ENCODE results near the gene TM7SF2.
A peak's percentile ranks its signal among the peaks of the same experiment; 100 is the strongest.

TM7SF2 gene

DNA sequence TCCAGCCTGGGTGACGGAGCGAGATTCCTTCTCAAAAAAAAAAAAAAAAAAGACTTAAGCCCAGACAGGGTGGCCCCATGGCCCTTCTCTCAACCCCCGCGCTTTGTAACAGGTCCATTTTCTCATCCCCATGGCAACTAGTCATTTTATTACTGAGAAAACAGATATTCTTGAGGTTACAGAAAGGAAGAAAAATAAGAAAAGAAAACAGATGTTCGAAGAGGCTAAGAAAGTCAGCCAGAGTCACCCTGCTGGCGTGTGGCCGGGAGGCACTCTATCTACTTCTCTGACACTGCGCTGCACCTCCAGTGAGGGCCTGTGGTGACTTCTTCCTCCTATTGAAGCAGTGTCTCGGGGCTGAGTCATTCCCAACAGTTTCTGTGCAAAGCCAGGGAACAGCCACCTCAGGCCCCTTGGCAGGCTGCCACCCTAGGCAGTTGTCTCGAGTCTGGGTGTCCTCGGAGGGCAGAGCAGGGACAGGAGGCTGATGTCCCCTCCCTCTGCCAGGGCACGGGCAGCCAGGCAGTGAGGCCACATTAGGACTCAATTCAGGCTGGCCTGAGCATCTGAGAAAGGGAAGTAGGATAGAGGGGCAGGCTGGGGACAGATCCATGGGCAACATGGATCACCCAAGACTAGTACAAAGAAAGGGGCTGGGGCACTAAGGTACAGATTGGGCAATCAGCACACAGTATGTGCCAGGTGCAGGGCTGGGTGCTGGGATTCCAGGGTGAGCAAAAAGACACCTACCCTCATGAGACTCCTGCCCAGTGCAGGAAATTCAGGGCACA, 39.0 kb downstream of the TM7SF2 start:
- Mint-ChIP-seq H3K36me3 (ENCODE audit: low read depth) (no peaks in the 10 kb centered on the region), H3K27ac (peak overlapping the region; percentile 93), H3K9me3 (no peaks in the 10 kb centered on the region), H3K27me3 (no peaks in the 10 kb centered on the region), H3K4me3 (peak overlapping the region; percentile 60), H3K4me1 (ENCODE audit: low read depth) (peaks cover 40% of the 10 kb centered on the region)
- intact Hi-C loops (cut with micrococcal nuclease), result loop anchor here (2.0 kb wide), 2 partner anchors 16 to 30 kb away; partner anchors contain the start of genes CAPN1 and SYVN1

DNA sequence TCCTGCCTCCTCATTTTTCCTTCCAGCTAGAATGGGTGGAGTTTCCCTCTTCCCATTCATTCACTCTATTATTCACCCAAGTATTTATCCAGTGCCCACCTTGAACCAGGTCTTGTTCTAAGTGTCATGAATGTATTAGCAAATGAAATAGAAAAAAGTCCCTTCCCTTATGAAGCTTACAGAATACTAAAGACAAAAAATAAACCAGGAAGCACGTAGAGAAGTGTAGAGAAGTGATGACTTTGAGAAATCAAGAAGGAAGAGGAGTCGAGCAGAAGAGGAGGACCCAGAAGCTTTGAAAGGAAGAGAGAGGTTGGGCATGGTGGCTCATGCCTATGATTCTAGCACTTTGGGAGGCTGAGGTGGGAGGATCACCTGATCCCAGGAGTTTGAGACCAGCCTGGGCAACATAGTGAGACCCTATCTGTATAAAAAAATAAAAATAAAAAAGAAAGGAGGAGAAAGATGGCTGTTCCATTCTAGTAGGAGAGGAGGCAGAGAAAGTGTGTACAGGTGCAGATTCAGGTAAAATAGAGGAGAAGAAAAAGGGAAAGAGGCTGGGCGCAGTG, 39.7 kb downstream of the TM7SF2 start:
- Mint-ChIP-seq H3K27ac (peak overlapping the region; percentile 93), H3K4me1 (ENCODE audit: low read depth) (peaks cover 40% of the 10 kb centered on the region), H3K9me3 (no peaks in the 10 kb centered on the region), H3K36me3 (ENCODE audit: low read depth) (no peaks in the 10 kb centered on the region), H3K4me3 (peak overlapping the region; percentile 60), H3K27me3 (no peaks in the 10 kb centered on the region)
- intact Hi-C loops (cut with micrococcal nuclease), result loop anchor here (2.0 kb wide), 2 partner anchors 17 to 29 kb away; partner anchors contain the start of genes CAPN1 and SYVN1

DNA sequence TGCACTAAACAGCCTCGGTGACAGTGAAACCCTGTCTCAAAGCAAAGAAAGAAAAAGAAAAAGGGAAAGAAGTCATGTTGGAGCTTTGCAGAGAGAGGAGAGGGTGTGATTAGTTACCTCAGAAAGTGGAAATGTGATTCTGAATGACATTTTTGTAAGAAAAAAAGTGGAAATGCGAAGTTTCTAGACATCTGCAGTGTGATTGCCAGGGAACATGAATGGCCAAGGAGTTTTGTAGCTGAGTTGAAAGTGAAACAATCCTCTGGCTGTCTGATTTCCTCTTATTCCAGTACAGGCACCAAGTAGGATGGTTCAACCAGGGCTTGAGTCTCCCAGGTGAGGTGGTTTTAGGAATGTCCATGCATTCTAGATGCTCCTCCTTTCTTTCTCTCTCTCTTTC, 40.5 kb downstream of the TM7SF2 start:
- intact Hi-C loops (cut with micrococcal nuclease), result no loop called here
- H3K27ac Mint-ChIP-seq, result peak overlapping the region; percentile 93
- no peaks in the 10 kb centered on the region for H3K36me3 Mint-ChIP-seq (ENCODE audit: low read depth)
- H3K4me3 Mint-ChIP-seq, result peak overlapping the region; percentile 52
- H3K27me3 Mint-ChIP-seq, result no peaks in the 10 kb centered on the region
- peaks cover 46% of the 10 kb centered on the region for H3K4me1 Mint-ChIP-seq (ENCODE audit: low read depth)
- H3K9me3 Mint-ChIP-seq, result no peaks in the 10 kb centered on the region

DNA sequence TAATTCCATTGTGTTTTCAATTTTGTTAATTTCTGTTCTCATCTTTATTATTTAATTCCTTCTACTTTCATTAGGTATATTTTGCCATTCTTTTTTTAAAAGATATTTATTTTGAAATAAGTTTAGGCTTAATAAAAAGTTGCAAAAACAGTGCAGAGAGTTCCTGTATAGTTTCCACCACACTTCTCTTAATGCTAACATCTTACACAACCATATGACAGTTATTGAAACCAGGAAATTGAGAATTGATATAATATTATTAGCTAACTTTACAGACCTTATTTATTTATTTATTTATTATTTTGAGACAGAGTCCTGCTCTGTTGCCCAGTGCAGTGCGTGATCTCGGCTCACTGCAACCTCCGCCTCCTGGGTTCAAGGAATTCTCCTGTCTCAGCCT, 44.6 kb downstream of the TM7SF2 start:
- intact Hi-C loops (cut with micrococcal nuclease), result no loop called here
- no peak overlapping the region for H3K27ac Mint-ChIP-seq

DNA sequence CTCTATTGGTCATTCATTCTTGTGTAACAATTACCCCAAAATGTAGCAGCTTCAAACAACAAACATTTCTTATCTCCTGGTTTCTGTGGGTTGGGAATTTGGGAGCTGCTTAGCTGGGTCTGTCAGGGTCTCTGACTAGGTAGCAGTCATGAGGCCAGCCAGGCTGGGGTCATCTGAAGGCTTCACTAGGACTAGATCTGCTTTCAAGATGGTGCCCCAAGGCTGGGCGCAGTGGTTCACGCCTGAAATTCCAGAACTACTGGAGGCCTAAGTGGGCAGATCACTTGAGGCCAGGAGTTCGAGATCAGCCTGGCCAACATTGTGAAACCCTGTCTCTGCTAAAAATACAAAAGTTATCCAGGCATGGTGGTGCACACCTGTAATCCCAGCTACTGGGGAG, 45.3 kb downstream of the TM7SF2 start:
- H3K36me3 Mint-ChIP-seq (ENCODE audit: low read depth), result no peaks in the 10 kb centered on the region
- intact Hi-C loops (cut with micrococcal nuclease), result no loop called here
- peak overlapping the region; percentile 63 for H3K27ac Mint-ChIP-seq
- peaks cover 26% of the 10 kb centered on the region for H3K4me1 Mint-ChIP-seq (ENCODE audit: low read depth)
- H3K27me3 Mint-ChIP-seq, result no peaks in the 10 kb centered on the region
- H3K4me3 Mint-ChIP-seq, result no peak overlapping the region
- H3K9me3 Mint-ChIP-seq, result no peaks in the 10 kb centered on the region

More for the DNA sequence above, 44.6 kb downstream of the TM7SF2 start:
- Mint-ChIP-seq H3K36me3 (ENCODE audit: low read depth) (no peaks in the 10 kb centered on the region), H3K4me3 (no peak overlapping the region), H3K9me3 (no peaks in the 10 kb centered on the region), H3K27me3 (no peaks in the 10 kb centered on the region), H3K4me1 (ENCODE audit: low read depth) (peaks cover 32% of the 10 kb centered on the region)

DNA sequence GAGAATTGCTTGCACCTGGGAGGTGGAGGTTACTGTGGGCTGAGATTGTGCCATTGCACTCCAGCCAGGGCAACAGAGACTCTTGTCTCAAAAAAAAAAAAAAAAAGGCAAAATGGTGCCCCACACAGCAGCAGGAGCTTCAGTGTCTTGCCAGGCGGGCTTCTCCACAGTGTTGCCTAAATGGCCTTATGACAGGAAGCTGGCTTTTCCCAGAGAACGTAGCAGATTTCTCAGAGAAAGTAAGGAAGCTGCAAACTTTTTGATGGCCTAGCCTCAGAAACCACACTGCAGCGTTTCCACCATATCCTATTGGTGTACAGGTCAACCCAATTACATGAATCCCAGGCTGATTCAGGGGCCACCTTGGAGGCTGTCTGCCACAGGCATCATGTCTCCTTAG, 45.7 kb downstream of the TM7SF2 start:
- H3K27ac Mint-ChIP-seq, result peak overlapping the region; percentile 63
- no peaks in the 10 kb centered on the region for H3K9me3 Mint-ChIP-seq
- H3K27me3 Mint-ChIP-seq, result no peaks in the 10 kb centered on the region
- no peak overlapping the region for H3K4me3 Mint-ChIP-seq
- H3K36me3 Mint-ChIP-seq (ENCODE audit: low read depth), result no peaks in the 10 kb centered on the region
- peaks cover 22% of the 10 kb centered on the region for H3K4me1 Mint-ChIP-seq (ENCODE audit: low read depth)
- intact Hi-C loops (cut with micrococcal nuclease), result no loop called here

DNA sequence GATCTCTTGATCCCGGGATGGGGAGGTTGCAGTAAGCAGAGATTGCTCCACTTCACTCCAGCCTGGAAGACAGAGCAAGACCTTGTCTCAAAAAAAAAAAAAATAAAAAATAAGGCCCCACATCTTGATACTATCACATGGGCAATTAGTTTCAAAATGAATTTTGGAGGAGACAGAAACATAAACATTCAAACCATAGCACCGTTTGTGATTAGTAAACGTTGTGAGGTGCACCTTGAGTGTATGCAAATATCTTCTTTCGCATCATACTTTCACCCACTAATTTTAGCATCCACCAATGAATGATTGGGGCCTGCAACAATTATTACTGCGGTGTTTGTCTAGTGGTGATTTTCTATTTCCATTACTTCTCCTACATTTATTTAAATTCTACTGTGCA, 47.3 kb downstream of the TM7SF2 start:
- H3K36me3 Mint-ChIP-seq (ENCODE audit: low read depth), result no peaks in the 10 kb centered on the region
- intact Hi-C loops (cut with micrococcal nuclease), result no loop called here
- no peak overlapping the region for H3K4me3 Mint-ChIP-seq
- no peaks in the 10 kb centered on the region for H3K27me3 Mint-ChIP-seq
- H3K27ac Mint-ChIP-seq, result no peak overlapping the region
- no peaks in the 10 kb centered on the region for H3K9me3 Mint-ChIP-seq
- H3K4me1 Mint-ChIP-seq (ENCODE audit: low read depth), result peaks cover 11% of the 10 kb centered on the region

DNA sequence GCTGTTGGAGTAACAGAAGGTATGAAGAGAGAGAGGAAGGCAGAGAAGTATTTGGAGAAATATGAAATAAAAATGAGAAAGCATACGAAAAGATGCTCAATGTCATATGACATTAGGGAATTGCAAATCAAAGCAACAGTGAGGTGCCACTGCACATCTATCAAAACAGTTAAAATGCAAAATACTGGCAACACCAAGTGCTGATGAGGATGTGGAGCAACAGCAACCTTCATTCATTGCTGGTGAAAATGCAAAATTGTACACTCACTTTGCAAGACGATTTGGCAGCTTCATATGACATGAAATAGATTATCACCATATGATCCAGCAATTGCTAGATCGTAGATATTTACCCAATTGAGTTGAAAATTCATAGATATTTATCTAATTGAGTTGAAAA, 49.0 kb downstream of the TM7SF2 start:
- H3K27me3 Mint-ChIP-seq, result no peaks in the 10 kb centered on the region
- H3K36me3 Mint-ChIP-seq (ENCODE audit: low read depth), result no peaks in the 10 kb centered on the region
- H3K27ac Mint-ChIP-seq, result no peak overlapping the region
- intact Hi-C loops (cut with micrococcal nuclease), result no loop called here
- H3K4me3 Mint-ChIP-seq, result no peak overlapping the region
- no peaks in the 10 kb centered on the region for H3K9me3 Mint-ChIP-seq
- peaks cover 11% of the 10 kb centered on the region for H3K4me1 Mint-ChIP-seq (ENCODE audit: low read depth)

DNA sequence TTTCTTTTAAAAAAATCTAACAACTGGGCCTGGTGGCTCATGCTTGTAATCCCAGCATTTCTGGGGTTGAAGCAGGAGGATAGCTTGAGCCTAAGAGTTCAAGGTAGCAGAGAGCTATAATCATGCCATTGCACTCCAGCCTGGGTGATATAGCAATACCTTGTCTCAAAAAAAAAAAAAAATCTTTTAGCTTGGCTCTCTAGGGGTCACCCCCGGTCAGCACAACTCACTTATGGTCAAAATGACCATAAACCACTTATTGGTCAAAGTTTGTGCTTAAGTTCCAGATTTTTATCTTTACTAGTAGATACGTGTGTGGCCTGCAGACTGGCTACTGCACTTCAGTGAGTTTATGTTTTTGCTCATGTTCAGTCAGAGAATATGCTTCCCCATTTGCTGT, 52.0 kb downstream of the TM7SF2 start:
- intact Hi-C loops (cut with micrococcal nuclease), result no loop called here

More for the DNA sequence above, 52.0 kb downstream of the TM7SF2 start:
- H3K27me3 Mint-ChIP-seq, result no peaks in the 10 kb centered on the region
- H3K4me1 Mint-ChIP-seq (ENCODE audit: low read depth), result peaks cover 4% of the 10 kb centered on the region
- no peaks in the 10 kb centered on the region for H3K9me3 Mint-ChIP-seq
- no peak overlapping the region for H3K4me3 Mint-ChIP-seq
- H3K36me3 Mint-ChIP-seq (ENCODE audit: low read depth), result no peaks in the 10 kb centered on the region
- H3K27ac Mint-ChIP-seq, result no peak overlapping the region

All from dendritic cell treated with granulocyte-macrophage colony-stimulating factor and Interleukin-4, amounts not matched to agents 40 ng/mL and 50 ng/mL, for 4 days (primary cell).